ENCODE data around the gene DVL3.

DNA sequence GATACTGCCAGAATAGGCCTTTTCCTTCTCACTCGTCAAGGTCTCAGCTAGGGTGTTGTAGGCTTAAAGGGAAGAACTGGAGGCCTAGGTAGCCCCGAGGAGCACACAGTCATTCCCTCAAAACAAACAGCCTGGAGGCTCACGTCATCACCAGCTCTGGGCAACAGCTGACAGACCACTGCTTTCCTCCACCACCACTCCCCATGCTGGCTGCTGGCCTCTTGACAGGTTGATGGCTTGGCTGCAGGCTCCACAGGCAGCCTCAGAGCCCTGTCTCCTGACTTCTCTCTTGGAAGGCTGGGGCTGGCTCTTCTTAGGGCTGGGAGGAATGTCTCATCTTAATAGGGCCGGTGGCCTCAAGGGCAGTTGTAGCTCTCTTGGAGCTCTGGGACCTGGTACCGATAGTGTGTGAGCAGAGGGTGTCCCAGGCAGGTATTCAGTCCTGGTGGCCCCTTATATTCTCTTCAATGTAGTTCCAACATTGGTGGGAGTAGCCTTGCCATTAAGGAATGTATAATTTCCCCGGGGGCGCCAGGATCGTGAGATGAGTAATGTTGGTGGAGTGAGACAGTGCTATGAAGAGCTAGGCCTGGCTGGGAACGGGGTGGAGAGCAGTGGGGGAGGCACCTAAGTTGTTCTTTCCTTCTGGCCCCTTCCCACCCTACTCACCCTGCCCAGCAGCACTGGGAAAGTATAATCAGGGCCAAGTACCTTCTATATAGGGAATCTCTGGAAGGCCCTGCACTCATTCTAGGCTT is 13.4 kb downstream of the DVL3 start:
- TF ChIP-seq, protein P1, sequence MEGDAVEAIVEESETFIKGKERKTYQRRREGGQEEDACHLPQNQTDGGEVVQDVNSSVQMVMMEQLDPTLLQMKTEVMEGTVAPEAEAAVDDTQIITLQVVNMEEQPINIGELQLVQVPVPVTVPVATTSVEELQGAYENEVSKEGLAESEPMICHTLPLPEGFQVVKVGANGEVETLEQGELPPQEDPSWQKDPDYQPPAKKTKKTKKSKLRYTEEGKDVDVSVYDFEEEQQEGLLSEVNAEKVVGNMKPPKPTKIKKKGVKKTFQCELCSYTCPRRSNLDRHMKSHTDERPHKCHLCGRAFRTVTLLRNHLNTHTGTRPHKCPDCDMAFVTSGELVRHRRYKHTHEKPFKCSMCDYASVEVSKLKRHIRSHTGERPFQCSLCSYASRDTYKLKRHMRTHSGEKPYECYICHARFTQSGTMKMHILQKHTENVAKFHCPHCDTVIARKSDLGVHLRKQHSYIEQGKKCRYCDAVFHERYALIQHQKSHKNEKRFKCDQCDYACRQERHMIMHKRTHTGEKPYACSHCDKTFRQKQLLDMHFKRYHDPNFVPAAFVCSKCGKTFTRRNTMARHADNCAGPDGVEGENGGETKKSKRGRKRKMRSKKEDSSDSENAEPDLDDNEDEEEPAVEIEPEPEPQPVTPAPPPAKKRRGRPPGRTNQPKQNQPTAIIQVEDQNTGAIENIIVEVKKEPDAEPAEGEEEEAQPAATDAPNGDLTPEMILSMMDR (IDR thresholded peaks at IDR 0.05), result no peak
- TF ChIP-seq ZFX (IDR thresholded peaks at IDR 0.05; ENCODE audit: borderline replicate concordance), result no peak
